B cell (primary cell): ENCODE results near the gene SLC22A31.

ENCODE experiments used
- EZH2 ChIP-seq: IDR thresholded peaks from 2 replicates; pipeline ENCODE4 v1.6.1; 2012; ENCODE audit warnings: borderline replicate concordance, low read depth, mild to moderate bottlenecking, moderate library complexity, low read length; ENCODE audit not compliant: insufficient read depth, poor library complexity, severe bottlenecking
- TF ChIP-seq, protein P1 (sequence below): fragments of 200-600 bp; IDR thresholded peaks from one replicate; pipeline ENCODE4 v1.8.0; 2022; ENCODE audit warnings: antibody characterized with exemption, mild to moderate bottlenecking

- TF ChIP-seq, protein P1, sequence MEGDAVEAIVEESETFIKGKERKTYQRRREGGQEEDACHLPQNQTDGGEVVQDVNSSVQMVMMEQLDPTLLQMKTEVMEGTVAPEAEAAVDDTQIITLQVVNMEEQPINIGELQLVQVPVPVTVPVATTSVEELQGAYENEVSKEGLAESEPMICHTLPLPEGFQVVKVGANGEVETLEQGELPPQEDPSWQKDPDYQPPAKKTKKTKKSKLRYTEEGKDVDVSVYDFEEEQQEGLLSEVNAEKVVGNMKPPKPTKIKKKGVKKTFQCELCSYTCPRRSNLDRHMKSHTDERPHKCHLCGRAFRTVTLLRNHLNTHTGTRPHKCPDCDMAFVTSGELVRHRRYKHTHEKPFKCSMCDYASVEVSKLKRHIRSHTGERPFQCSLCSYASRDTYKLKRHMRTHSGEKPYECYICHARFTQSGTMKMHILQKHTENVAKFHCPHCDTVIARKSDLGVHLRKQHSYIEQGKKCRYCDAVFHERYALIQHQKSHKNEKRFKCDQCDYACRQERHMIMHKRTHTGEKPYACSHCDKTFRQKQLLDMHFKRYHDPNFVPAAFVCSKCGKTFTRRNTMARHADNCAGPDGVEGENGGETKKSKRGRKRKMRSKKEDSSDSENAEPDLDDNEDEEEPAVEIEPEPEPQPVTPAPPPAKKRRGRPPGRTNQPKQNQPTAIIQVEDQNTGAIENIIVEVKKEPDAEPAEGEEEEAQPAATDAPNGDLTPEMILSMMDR = no peak
- no peak for TF ChIP-seq EZH2
Measured at GRCh38 chr16:89176717-89177116, 23.6 kb downstream of the SLC22A31 start.
